GM23338 (cell line): Measurements from ENCODE around the gene ZNF526. TPM values are rescaled to one million over a fixed set of nuclear protein-coding genes. Genes with fewer than 3 reads are reported as not detected.

ENCODE experiments used
- ATAC-seq: fragments of 200-7000 bp; cut with Tn5 transposase; 3 replicates; pipeline ENCODE4 v1.9.1; 2020
- DNase-seq: peaks from one replicate; pipeline ENCODE4 v3.0.0-alpha.2; 2015; ENCODE audit warnings: low spot score
- H2AFZ ChIP-seq: fragments of 200-600 bp; sonication (generic); 2 replicates; pipeline ENCODE4 v1.8.0; 2016; ENCODE audit warnings: antibody characterized with exemption, mild to moderate bottlenecking, moderate library complexity
- H3F3A ChIP-seq: fragments of 200-600 bp; sonication (generic); replicated peaks from 2 replicates; pipeline ENCODE4 v1.8.0; 2017; ENCODE audit warnings: antibody characterized with exemption, mixed run types, low read depth
- H3K27ac ChIP-seq: fragments of 200-600 bp; sonication (generic); 2 replicates; pipeline ENCODE4 v1.6.1; 2016; ENCODE audit warnings: low read depth
- H3K27me3 ChIP-seq: fragments of 200-600 bp; sonication (generic); 2 replicates; pipeline ENCODE4 v1.8.0; 2016; ENCODE audit warnings: mild to moderate bottlenecking, mixed run types, moderate library complexity; ENCODE audit not compliant: insufficient read depth
- H3K36me3 ChIP-seq: fragments of 200-600 bp; sonication (generic); 2 replicates; pipeline ENCODE4 v1.8.0; 2016; ENCODE audit warnings: mild to moderate bottlenecking; ENCODE audit not compliant: insufficient read depth
- H3K4me1 ChIP-seq: fragments of 200-600 bp; sonication (generic); 2 replicates; pipeline ENCODE4 v1.8.0; 2016; ENCODE audit warnings: mild to moderate bottlenecking, moderate library complexity; ENCODE audit not compliant: insufficient read depth
- H3K4me2 ChIP-seq: fragments of 200-600 bp; sonication (generic); 2 replicates; pipeline ENCODE4 v1.7.1; 2017; ENCODE audit warnings: mixed run types
- H3K4me3 ChIP-seq: fragments of 200-600 bp; sonication (generic); 2 replicates; pipeline ENCODE4 v1.6.1; 2016; ENCODE audit warnings: mixed run types
- H3K79me2 ChIP-seq: fragments of 200-600 bp; sonication (generic); replicated peaks from 2 replicates; pipeline ENCODE4 v1.8.0; 2017; ENCODE audit warnings: mild to moderate bottlenecking; ENCODE audit not compliant: insufficient read depth
- H3K9me2 ChIP-seq: fragments of 200-600 bp; sonication (generic); 2 replicates; pipeline ENCODE4 v1.8.0; 2017; ENCODE audit not compliant: insufficient read depth
- H4K20me1 ChIP-seq: fragments of 200-600 bp; sonication (generic); replicated peaks from 2 replicates; pipeline ENCODE4 v1.8.0; 2017; ENCODE audit warnings: mild to moderate bottlenecking; ENCODE audit not compliant: insufficient read depth
- H3K27ac Mint-ChIP-seq: 2 replicates; pipeline ENCODE4 v1.8.0; 2020; ENCODE audit warnings: inconsistent platforms, mild to moderate bottlenecking, moderate library complexity, mixed read lengths
- H3K27me3 Mint-ChIP-seq: 3 replicates; pipeline ENCODE4 v1.8.0; 2022; ENCODE audit warnings: low read depth, mild to moderate bottlenecking, moderate library complexity, mixed read lengths, inconsistent platforms; ENCODE audit not compliant: insufficient read depth, poor library complexity
- H3K36me3 Mint-ChIP-seq: 3 replicates; pipeline ENCODE4 v1.8.0; 2021; ENCODE audit warnings: low read depth, mild to moderate bottlenecking, inconsistent platforms, moderate library complexity, mixed read lengths
- H3K4me1 Mint-ChIP-seq: 3 replicates; pipeline ENCODE4 v1.8.0; 2020; ENCODE audit warnings: mild to moderate bottlenecking, inconsistent platforms, mixed read lengths
- H3K4me3 Mint-ChIP-seq: 3 replicates; pipeline ENCODE4 v1.8.0; 2021; ENCODE audit warnings: moderate library complexity, mild to moderate bottlenecking, inconsistent platforms, mixed read lengths
- H3K9me3 Mint-ChIP-seq: 3 replicates; pipeline ENCODE4 v1.8.0; 2020; ENCODE audit warnings: moderate library complexity, mild to moderate bottlenecking, inconsistent platforms, mixed read lengths
- CREB1 ChIP-seq: fragments of 250-450 bp; sonication (Bioruptor Pico); IDR thresholded peaks from 2 replicates; pipeline ENCODE4 v1.5.0; 2020; ENCODE audit warnings: low read depth, mild to moderate bottlenecking, moderate library complexity
- EZH2 ChIP-seq: fragments of 200-600 bp; sonication (generic); IDR thresholded peaks from one replicate; pipeline ENCODE4 v1.8.0; 2017; ENCODE audit warnings: antibody characterized with exemption, mild to moderate bottlenecking, low read depth; ENCODE audit not compliant: unreplicated experiment
- EZH2phosphoT487 ChIP-seq: fragments of 200-600 bp; sonication (generic); IDR thresholded peaks from one replicate; pipeline ENCODE4 v1.8.1; 2018; ENCODE audit warnings: antibody characterized with exemption; ENCODE audit not compliant: unreplicated experiment
- POLR2AphosphoS5 ChIP-seq: IDR thresholded peaks from 2 replicates; pipeline ENCODE4 v1.6.1; 2016; ENCODE audit warnings: antibody characterized with exemption, low read depth
- REST ChIP-seq: IDR thresholded peaks from one replicate; pipeline ENCODE4 v1.6.1; 2018; ENCODE audit warnings: antibody characterized with exemption; ENCODE audit not compliant: unreplicated experiment
- STAT1 ChIP-seq: IDR thresholded peaks from one replicate; pipeline ENCODE4 v1.6.1; 2016; ENCODE audit warnings: antibody characterized with exemption; ENCODE audit not compliant: unreplicated experiment
- ZNF114 ChIP-seq: fragments of 250-450 bp; sonication (Bioruptor Pico); IDR thresholded peaks from 2 replicates; pipeline ENCODE4 v1.5.0; 2020; ENCODE audit warnings: mild to moderate bottlenecking, moderate library complexity
- ZNF331 ChIP-seq: fragments of 250-450 bp; sonication (Bioruptor Pico); IDR thresholded peaks from 2 replicates; pipeline ENCODE4 v1.5.0; 2020; ENCODE audit warnings: low read depth, mild to moderate bottlenecking, moderate library complexity
- polyA plus RNA-seq: library from polyadenylated mRNA; unstranded; fragments of >200 nt; fragmentation: Nextera tagmentation; extraction: Ambion mirVana; gene quantifications from 2 replicates; pipeline ENCODE4 v1.2.1, GENCODE V29; 2016
- total RNA-seq: library from RNA; depleted of rRNA; stranded (reverse); fragments of >200 nt; shearing (Covaris generic); gene quantifications from 2 replicates; pipeline ENCODE4 v1.2.3, GENCODE V29; 2014
- TF ChIP-seq, protein P1 (sequence below), 2 experiments: fragments of 200-600 bp in 1 of 2; sonication (generic) in 1 of 2; conservative IDR thresholded peaks; 2 replicates each; pipeline versions ENCODE4 v1.5.1 to v1.6.1; 2016 to 2017; ENCODE audit warnings: antibody characterized with exemption in 2 of 2, low read depth in 2 of 2, mild to moderate bottlenecking in 2 of 2, moderate library complexity in 1 of 2
- TF ChIP-seq, protein P2 (sequence below): IDR thresholded peaks from 2 replicates; pipeline ENCODE4 v1.6.1; 2016; ENCODE audit warnings: antibody characterized with exemption

Gene ZNF526
- total and polyA plus RNA-seq, 2 experiments from 2014 or later, result 4.7 to 13.3 TPM

DNA sequence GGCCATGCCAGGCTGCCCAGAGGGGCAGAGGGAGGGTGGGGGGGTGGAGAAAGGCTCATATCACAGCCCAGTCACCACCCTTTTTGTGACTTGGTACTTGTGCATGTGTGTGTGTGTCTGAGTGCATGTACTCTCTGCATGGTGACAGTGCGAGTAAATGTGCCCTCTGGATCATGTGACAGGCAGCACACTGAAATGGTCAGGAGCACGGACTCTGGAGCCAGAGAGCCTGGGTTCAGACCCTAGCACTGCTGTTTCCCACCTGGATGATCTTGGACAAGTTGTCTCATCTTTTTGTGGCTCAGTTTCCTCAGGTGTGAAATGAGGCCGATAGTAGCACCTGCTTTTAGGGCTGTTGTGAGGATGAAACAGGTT is 50.9 kb downstream of the ZNF526 start:
- H3K27me3 ChIP-seq, result peaks cover 8% of the 10 kb centered on the region; the same call in 1 of the 2 replicates
- peaks cover 9% of the 10 kb centered on the region; the same call in 1 of the 2 replicates for H3K4me1 ChIP-seq
- peaks cover 6% of the 10 kb centered on the region; the same call in 1 of the 2 replicates for H3K79me2 ChIP-seq
- no peaks in the 10 kb centered on the region for H4K20me1 ChIP-seq
- H3K9me2 ChIP-seq, result no peaks in the 10 kb centered on the region
- Mint-ChIP-seq H3K27ac (no peak overlapping the region), H3K36me3 (peaks cover 13% of the 10 kb centered on the region; the same call in 2 of the 3 replicates), H3K27me3 (peaks cover 4% of the 10 kb centered on the region), H3K4me3 (peak overlapping the region; percentile 34; the same call in 1 of the 3 replicates), H3K4me1 (peaks cover 27% of the 10 kb centered on the region), H3K9me3 (no peaks in the 10 kb centered on the region; the same call in 2 of the 3 replicates)
- H3K36me3 ChIP-seq, result no peaks in the 10 kb centered on the region
- TF ChIP-seq, protein P1, sequence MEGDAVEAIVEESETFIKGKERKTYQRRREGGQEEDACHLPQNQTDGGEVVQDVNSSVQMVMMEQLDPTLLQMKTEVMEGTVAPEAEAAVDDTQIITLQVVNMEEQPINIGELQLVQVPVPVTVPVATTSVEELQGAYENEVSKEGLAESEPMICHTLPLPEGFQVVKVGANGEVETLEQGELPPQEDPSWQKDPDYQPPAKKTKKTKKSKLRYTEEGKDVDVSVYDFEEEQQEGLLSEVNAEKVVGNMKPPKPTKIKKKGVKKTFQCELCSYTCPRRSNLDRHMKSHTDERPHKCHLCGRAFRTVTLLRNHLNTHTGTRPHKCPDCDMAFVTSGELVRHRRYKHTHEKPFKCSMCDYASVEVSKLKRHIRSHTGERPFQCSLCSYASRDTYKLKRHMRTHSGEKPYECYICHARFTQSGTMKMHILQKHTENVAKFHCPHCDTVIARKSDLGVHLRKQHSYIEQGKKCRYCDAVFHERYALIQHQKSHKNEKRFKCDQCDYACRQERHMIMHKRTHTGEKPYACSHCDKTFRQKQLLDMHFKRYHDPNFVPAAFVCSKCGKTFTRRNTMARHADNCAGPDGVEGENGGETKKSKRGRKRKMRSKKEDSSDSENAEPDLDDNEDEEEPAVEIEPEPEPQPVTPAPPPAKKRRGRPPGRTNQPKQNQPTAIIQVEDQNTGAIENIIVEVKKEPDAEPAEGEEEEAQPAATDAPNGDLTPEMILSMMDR (conservative IDR thresholded peaks at IDR 0.05; ENCODE audit: low read depth in 2 of 2), result no peak
- TF ChIP-seq POLR2AphosphoS5 (no peak), STAT1 (no peak), ZNF331 (no peak), EZH2 (no peak), EZH2phosphoT487 (no peak), ZNF114 (no peak), CREB1 (CRISPR knock-in tag) (no peak), REST (no peak)
- TF ChIP-seq, protein P2, sequence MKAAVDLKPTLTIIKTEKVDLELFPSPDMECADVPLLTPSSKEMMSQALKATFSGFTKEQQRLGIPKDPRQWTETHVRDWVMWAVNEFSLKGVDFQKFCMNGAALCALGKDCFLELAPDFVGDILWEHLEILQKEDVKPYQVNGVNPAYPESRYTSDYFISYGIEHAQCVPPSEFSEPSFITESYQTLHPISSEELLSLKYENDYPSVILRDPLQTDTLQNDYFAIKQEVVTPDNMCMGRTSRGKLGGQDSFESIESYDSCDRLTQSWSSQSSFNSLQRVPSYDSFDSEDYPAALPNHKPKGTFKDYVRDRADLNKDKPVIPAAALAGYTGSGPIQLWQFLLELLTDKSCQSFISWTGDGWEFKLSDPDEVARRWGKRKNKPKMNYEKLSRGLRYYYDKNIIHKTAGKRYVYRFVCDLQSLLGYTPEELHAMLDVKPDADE, result no peak
- H2AFZ ChIP-seq, result no peak overlapping the region
- DNase-seq, result no peak
- H3K27ac ChIP-seq, result no peak overlapping the region
- 0 out of 2 replicates have a peak, but pooled peaks cover 4% of the 10 kb centered on the region for H3F3A ChIP-seq
- ATAC-seq, result no peak
- H3K4me3 ChIP-seq, result no peak overlapping the region
- H3K4me2 ChIP-seq, result no peak overlapping the region
